Non-pigmented ciliary epithelial cell (primary cell): ENCODE data around the gene NTF4.
"Not testable (repeated sequence)": the region's sequence is repeated elsewhere in the genome, so short reads cannot be mapped to it uniquely, and the experiment has no call there.

ENCODE experiments used
- DNase-seq: peaks from one replicate; pipeline ENCODE4 v3.0.0-alpha.2; 2010; ENCODE audit warnings: low read depth

NTF4 gene

GRCh38 chr19:49020931-49021895 lies 43.4 kb downstream of the NTF4 start:
- DNase-seq = no peak

GRCh38 chr19:49020342-49020741 lies 44.3 kb downstream of the NTF4 start:
- DNase-seq = no peak

GRCh38 chr19:49019242-49019932 lies 45.2 kb downstream of the NTF4 start:
- DNase-seq = no peak

- not testable (repeated sequence) for DNase-seq
Observed at GRCh38 chr19:49018388-49019241, 46.0 kb downstream of the NTF4 start.

- no peak for DNase-seq
Observed at GRCh38 chr19:49017666-49018351, 46.8 kb downstream of the NTF4 start.

GRCh38 chr19:49017041-49017665 lies 47.5 kb downstream of the NTF4 start, which contains the start of gene LHB:
TSS of gene LHB (minus strand) at chr19:49017091. CDS start at chr19:49017081, 10 bp downstream.
- DNase-seq = no peak

GRCh38 chr19:49016067-49016839 lies 48.4 kb downstream of the NTF4 start:
- no peak for DNase-seq

- DNase-seq = no peak
Observed at GRCh38 chr19:49014870-49015255, 49.8 kb downstream of the NTF4 start.

- DNase-seq = no peak
Observed at GRCh38 chr19:49014123-49014869, 50.3 kb downstream of the NTF4 start.

GRCh38 chr19:49011194-49011593 lies 53.4 kb downstream of the NTF4 start:
- DNase-seq = no peak
